ENCODE results near the gene MRPL11.

The MRPL11 gene

GRCh38 chr11:66393954-66394353 lies 44.7 kb downstream of the MRPL11 start:
- no peak for DNase-seq (ENCODE audit: low read depth, low spot score)

DNA sequence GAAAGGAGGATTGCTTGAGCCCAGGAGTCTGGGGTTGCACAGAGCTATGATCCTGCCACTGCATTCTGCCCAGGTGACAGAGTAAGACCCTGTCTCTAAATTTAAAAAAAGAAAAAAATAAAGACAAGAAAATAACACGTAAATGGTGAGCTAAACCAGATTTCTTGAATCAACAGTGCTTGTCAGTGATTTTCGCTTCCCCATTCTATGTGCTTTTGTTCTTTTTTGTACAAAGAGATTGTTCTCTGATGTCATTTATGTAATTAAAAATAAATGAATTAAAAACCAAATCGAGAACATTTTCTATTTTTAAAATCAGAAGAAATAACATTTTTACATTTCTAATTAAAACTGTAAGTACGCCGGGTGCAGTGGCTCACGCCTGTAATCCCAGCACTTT lies 47.3 kb downstream of the MRPL11 start:
- no peak for DNase-seq (ENCODE audit: low read depth, low spot score)

- no peak for DNase-seq (ENCODE audit: low read depth, low spot score)
These were observed 49.8 kb downstream of the MRPL11 start for GRCh38 chr11:66388780-66389386.

DNA sequence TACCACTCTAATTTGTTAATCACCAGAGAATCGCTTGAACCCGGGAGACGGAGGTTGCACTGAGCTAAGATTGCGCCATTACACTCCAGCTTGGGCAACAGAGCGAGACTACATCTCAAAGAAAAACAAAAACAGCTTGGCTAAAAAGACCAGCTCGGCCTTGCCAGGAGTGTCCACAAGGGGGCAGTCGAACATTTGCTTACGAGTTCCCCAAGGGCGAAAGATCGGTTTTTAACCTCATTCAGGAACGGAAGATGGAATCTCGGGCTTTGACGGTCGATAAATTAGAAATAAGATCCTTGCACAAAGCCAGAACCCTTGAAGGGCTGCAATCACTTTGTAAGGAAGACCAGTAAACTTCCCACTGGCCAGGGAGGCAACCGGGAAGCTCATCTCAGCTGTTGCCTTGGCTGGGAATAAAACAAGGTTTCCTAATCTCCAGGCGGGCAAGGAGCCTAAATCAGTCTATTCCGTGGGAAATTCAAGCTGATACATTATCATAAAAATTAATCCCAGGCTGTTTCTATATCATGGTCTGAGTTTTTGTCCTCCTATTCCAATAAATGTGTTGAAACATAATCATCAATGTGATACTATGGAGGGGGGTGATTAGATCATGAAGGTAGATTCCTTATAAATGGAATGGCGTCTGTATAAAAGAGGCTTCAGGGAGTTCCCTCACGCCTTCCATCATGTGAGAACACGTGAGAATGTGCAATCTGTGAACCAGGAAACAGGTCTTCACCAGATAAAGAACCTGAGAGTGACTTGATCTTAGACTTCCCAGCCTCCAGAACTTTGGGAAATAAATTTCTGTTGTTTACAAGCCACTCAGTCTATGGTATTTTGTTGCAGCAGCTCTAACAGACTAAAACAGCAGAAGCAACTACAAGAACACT lies 52.2 kb downstream of the MRPL11 start:
- no peak for DNase-seq (ENCODE audit: low read depth, low spot score)
